Testis (tissue), 2 donors: ENCODE results near the gene PCDHGA1.

ENCODE experiments used
- CTCF ChIP-seq, 3 experiments: fragments of 450-650 bp in 2 of 3; fragments of 200-600 bp in 1 of 3; sonication (generic) in 1 of 3; IDR thresholded peaks; one replicate each; pipeline ENCODE4 v1.5.1; 2016 to 2019; ENCODE audit warnings: antibody characterized with exemption in 3 of 3, mild to moderate bottlenecking in 2 of 3, moderate library complexity in 1 of 3
- POLR2A ChIP-seq: fragments of 450-650 bp; IDR thresholded peaks from one replicate; pipeline ENCODE4 v1.6.1; 2017; ENCODE audit warnings: antibody characterized with exemption, mild to moderate bottlenecking, moderate library complexity

GRCh38 chr5:141441571-141442170, 111.4 kb downstream of the PCDHGA1 start:
- TF ChIP-seq POLR2A (no peak), CTCF (IDR thresholded peaks at IDR 0.05) (no peak)
